HG02981 (cell line): ENCODE results near the gene COL11A2.

ENCODE experiments used
- ATAC-seq: cut with Tn5 transposase; IDR thresholded peaks from one replicate; pipeline ENCODE4 v1.9.1; 2021; ENCODE audit warnings: mild to moderate bottlenecking, moderate library complexity; ENCODE audit not compliant: unreplicated experiment

COL11A2 gene

DNA sequence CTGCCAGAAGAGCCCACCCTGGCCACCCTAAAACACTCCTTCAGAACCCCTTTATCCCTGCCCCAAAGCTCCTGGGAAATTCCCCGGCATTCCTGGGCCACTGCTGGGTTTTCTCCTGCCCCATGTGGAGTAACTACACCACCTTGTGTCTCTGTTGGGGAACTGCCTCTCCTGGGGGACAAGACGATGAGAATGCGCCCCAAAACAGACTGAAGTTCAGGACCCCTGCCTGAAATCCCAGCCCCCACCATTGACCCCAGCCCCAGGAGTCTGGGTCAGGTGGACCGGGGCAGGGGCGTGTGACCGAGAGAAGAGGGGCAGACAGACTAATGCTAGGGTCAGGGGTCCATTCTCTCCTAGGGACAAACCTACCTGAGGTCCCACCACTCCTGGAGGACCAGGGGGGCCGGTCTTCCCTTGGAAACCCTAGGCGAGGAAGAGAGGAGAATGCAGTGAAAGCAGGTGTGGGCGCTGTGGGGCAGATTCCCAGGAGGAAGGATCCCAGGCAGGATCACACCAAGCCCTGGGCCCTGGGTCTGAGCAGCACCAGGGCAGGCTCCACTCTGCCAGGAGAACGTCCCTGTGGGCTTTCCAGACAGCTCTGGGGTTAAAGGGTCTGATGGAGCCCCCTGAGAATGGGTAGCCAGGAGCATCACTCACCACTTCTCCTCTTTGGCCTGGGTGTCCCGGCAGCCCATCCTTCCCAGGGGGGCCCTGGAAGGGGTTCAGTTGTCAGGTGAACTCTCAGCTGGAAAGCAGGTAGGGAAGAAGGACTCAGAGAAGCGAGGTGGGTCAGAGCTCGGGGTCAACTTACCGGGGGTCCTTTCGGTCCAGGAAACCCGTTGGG is 19.4 kb downstream of the COL11A2 start:
- ATAC-seq = no peak

DNA sequence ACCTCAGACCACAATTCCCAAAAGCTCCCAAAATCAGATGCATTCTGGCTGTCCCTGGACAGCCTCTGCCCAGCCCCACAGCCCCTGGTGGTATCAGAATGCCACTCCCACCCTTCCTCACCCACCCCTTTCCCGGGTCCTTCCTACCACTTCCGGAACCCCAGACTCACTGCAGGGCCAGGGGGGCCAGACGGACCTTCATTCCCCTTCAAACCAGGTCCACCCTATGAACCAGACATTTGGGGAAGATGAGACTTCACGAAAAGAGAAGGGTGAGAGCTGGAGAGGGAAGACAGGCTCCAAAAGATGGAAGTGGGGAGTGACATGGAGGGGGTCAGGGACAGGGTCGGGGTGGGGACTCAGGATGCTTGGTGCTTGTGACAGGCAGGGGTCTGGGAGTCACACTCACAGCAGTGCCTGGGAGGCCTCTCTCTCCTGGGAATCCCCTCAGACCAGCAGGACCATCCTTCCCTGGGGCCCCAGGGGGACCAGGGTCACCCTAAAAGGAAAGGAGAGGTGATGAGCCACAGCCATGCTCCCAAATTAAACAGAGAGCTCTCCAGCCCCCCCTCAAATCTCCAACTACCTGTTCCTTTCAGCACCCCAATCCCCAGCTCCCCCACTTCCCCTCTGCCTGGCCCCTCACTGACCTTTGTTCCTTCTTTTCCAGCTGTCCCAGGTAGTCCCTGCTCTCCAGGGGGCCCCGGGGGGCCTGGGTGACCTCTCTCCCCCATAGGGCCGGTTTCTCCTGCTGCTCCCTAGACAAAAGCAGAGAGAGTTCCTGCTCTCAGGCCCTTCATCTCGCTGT is 20.2 kb downstream of the COL11A2 start:
- ATAC-seq = no peak

DNA sequence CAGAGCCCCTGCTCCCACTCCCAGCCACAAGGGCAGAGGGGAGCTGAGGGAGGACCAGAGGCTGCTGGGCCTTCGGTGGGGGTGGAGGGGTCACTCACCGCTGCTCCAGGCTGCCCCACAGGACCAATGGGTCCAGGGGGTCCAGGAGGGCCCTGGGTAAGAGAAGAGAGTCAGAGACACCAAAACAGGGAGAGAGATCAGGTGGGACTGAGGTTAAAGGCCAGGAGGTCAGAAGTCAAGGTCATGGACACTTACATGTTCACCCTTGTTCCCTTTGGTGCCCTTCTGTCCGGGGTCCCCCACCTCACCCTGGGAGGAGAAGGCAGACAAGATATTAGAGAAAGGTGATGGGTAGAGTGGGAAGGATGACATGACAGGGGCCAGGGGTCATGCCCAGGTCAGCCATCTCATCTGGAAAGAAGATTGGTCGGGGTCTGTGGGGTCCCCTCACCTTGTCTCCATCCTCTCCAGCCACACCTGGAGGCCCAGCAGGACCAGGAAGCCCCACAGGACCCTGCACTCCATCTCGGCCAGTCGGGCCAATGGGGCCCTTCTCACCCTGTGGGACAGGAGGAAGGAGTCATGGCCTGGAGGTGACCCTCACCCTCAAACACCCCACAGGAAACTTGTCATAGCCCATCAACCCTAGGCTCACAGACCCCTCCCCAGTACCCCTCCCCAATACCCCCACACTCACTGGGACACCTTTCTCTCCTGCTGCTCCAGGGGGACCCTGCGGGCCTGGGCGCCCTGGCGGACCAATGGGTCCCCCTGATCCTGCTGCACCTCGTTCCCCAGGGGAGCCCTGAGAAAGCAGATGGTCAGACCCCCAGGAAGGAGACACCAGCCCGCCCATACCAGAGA is 21.0 kb downstream of the COL11A2 start:
- ATAC-seq = no peak

DNA sequence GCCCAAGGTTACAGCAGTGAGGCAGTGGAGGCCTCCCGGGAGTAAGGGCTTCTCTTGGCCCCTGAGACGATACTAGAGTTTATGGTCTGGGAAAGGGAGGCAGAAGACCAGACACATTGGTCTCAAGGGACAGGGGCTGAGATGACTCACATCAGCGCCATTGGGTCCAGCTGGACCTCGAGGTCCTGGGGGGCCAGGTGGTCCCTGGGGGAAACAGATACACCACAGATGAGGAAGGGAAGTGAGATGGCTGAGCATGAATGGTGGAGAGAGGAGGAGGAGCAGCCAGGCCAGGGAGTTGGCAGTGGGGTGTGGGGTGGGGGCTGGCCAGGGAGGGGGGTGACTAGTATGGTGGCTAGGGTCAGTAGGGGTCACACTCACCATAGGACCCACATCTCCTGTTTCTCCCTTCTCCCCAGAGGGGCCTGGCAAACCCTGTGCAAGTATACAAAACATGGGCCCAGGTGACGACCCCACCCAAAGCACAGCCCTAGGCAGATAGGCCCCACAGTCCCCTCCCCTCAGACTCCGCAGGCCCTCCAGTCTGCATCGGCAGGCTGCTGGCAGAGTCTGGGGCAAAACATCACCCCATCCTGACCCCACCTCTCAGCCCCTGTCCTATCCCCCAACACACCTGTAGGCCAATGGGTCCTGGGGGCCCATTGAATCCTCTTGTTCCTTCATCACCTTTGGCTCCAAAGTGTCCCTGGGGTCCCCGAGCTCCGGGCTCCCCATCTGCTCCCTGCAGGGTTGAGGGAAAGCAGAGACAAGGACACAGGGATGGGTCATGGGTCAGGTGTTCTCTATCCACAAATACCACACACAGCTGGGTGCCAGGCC is 21.9 kb downstream of the COL11A2 start:
- no peak for ATAC-seq

DNA sequence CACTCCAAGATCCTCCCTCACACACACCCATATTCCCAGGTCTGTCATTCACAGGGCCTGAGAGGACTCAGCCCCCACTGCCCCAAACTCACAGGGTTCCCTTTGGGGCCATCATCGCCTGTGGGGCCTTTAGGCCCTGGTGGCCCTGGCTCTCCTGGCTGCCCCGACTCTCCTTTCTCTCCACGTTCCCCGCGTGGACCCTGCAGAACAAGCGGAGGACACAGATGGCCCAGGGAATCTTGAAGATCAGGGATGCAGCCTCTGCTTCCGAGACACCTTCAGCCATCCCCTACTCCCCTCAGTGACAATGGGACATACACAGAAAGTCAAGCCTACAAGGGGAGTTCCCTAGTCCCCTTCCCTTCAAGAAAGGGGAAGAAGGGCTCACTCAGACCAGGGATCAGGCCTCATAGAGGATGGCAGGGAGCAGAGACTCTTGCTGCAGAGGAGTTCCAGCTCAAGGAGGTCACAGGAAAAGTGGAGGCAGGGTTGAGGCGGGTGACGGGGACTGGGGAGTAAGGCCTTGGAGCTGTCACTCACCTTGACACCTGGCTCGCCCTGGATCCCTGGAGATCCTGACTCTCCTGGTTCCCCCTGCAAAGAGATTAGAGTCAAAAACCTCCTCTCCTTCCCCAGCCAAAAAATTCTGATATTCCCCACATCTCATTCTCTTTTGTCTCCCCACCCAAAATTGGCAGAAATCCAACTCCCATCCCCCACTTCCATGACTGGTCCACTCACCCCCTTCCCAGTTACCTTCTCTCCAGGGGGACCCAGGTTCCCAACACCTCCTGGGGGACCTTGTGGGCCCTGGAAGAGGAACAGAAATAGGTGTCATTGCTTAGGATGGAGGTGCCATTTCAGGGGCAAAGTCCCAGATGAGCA is 22.7 kb downstream of the COL11A2 start:
- no peak for ATAC-seq

DNA sequence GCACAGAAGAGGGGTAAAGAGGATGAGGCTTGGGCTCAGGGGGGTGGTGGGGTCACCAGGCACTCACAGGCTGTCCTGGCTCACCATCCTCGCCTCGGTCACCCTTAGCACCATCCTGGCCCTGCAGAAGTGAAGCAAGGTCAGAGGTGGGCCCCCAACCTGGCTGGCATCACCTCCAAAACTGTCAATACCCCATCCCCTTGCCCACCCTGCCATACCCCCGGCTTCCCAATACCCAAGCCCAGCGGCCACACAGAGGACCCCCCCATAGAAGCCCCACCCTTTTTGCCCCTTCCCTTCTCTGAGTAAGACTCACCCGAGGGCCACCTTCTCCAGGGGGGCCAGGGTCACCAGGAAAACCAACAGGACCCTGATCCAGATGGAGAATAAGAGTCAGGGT is 23.6 kb downstream of the COL11A2 start:
- ATAC-seq = no peak

DNA sequence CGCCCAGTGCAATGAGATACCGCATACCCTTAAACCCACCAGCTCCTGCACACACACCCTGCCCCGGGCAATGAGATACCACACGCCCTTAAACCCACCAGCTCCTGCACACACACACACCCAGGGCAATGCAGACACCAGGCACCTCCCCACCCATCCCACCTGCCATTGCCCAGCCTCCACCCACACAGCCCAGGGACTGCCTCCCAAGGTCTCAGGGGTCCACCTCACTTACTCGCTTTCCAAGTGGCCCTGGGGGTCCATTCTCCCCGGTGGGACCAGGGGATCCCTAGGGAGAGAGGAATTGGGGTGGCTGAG is 24.0 kb downstream of the COL11A2 start:
- ATAC-seq = no peak

DNA sequence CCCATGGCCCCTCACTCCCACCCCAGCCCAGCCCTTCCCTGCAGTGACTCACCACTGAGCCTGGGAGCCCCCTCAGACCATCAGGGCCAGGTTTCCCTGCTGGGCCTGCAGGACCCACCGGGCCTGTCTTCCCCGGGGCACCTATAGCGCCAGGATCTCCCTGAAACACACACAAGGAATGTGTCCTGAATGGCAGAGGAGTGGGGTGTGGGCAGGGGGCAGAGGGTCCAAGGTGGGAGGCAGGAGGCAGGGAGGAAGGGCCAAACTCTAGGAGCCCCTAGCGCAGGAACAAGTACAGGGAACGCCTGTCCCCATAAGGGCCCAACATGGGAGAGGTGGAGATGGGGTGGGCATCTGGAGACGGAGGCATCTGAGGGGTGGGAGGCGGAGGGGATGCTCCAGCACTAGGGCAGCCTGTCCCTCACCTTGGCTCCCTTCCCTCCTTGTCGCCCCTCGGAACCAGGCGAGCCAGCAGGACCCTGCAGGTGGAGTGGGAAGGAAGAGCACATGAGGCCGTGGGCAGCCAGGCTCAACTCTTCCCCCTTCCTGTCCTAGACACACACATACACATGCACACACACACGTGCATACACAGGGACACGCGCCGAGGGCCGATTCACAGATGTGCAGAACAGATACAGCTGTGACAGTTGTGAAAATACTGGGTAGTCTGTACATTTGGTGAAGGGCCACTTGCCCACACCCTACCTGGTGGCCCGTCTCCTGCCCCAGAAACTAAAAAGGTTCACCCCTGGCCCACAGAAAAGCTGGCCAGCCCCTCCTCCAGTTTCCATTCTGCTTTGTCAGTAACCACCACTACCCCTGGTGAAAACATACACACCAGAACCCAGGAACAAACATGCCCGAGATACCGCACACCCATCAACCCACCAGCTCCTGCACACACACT is 24.6 kb downstream of the COL11A2 start:
- no peak for ATAC-seq

DNA sequence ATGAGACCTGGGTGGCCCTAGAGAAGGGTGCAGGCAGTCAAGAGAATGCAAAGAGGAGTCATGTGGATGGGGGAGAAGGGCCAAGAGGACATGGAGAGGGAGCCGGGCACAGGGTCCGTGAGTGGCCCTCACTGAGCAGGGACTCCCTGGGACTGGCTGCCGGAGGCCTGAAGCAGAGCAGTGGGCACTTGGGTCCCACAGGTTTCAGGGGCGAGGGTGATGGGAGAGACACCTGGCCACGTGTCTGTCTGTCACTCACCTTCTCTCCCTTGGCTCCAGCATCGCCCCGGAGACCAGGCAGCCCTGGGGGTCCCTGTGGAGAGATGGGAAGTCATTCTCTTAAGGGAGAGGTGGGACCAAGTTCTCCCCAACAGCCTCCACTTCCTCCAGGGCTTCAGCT is 25.5 kb downstream of the COL11A2 start:
- no peak for ATAC-seq

DNA sequence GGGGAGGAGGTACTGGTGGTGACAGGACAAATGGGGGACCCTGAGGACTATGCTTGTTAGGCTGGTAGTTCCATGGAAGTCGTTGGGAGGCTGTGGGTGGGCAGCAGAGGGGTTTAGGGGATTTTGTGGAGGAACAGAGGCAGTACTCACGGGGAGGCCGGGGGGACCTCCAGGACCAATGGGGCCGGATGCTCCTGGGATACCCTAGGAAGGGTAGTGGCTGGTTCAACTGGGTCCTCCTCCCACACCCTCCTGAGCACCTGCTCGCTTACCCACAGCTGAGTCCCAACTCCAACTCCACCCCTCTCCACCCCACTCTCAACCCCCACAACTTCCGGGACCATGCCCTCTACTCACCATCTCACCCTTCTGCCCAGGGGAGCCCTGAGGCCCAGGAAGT is 25.9 kb downstream of the COL11A2 start:
- ATAC-seq = no peak

DNA sequence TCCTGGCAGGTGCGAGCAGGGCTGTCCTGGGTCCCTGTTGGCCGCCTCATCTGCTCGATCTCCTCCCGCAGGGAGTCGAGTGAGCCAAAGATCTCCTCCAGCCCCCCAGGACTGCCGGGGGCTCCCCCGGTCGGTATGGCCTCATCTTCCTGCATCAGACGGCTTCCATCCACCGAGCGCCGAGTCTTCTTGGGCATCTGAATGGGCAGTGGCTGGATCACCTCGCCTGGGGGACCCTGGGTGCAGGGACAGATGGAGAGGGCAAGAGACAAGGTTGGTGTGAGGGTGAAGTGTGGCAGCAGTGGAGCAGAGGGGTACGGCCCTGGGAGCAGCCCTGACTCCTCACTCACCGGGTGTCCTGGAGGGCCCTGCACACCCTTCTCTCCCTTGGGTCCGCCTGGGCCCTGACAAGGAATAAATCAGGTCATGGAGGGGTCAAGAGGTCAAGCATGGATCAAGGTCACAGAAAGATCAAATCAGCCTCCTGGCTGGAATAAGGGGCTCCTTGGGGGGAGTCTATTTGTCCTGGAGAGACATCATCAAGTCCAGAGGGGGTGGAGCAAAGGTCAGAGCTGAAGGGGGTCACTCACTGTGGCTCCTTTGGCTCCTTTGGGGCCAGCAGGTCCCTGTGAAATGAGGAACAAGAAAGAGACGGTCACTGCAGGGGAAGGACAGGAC is 26.5 kb downstream of the COL11A2 start:
- no peak for ATAC-seq

DNA sequence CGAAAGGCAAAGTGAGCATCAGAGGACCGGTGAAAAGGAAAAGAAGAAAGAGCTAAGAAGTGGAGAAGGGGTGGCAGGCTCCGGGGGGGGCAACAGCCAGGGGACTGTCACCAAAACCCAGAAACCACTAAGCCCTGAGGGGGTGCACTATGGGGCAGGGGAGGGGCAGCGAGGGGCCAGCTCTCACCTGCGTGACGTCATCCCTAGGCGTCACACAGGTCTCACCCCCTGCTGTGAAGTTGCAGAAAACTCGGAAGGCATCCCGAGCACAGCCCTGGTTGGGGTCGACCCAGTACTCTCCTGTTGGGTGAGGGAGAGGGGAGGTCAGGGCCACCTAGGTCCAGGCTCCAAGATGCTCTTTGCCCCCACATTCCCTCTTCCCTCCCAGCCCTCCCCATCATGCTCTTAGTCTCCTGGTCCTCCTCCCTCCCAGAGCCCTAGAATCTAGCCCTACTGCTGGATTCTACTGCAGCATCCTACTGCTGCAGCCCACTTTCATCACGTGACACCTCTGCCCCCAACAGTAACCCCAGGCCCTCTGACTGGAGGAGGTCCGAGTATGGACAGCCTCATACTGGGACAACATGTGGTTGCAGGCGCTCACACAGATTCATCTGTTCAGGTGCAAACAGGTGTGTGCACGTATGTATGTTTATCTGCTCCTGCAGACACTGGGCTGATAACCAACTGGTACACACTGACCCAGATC is 27.4 kb downstream of the COL11A2 start:
- no peak for ATAC-seq

DNA sequence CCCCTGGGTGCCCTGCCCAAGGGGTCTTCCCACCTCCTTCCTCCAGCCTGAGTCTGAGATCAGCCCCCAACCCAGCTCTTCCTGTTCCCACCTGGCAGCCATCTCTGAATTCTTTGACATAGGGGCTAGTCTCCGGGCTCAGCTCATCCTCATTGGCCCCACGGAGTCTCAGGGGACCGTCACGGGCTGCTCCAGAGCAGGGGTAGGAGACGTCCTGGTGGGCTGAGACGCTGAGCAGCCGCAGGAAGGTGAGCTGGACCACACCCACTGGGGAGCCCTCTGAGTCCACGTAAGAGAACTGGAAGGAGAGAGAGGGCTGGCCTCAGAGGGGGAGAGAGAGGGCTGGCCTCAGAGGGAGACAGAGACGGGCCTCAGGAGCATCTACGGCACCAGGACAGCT is 28.1 kb downstream of the COL11A2 start:
- ATAC-seq = no peak

DNA sequence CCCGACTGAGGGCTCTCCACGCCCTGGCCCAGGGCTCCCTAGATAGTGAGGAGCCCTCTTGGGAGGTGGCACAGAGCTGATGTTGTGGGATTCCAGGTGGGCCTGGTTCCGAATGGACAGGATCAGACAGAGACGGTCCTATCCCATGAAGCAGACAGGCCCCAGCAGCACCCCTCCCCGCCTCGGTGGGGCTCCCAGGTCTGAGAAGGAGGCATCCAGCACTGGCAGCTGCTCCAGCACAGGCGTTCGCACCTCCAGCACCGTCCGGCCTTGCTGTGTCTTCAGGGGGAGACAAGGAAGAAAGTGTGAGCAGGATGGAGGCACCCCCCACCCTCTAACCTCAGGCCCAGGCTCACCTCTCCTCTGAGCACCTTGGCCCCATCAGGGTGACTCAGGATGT is 28.7 kb downstream of the COL11A2 start:
- ATAC-seq = no peak

DNA sequence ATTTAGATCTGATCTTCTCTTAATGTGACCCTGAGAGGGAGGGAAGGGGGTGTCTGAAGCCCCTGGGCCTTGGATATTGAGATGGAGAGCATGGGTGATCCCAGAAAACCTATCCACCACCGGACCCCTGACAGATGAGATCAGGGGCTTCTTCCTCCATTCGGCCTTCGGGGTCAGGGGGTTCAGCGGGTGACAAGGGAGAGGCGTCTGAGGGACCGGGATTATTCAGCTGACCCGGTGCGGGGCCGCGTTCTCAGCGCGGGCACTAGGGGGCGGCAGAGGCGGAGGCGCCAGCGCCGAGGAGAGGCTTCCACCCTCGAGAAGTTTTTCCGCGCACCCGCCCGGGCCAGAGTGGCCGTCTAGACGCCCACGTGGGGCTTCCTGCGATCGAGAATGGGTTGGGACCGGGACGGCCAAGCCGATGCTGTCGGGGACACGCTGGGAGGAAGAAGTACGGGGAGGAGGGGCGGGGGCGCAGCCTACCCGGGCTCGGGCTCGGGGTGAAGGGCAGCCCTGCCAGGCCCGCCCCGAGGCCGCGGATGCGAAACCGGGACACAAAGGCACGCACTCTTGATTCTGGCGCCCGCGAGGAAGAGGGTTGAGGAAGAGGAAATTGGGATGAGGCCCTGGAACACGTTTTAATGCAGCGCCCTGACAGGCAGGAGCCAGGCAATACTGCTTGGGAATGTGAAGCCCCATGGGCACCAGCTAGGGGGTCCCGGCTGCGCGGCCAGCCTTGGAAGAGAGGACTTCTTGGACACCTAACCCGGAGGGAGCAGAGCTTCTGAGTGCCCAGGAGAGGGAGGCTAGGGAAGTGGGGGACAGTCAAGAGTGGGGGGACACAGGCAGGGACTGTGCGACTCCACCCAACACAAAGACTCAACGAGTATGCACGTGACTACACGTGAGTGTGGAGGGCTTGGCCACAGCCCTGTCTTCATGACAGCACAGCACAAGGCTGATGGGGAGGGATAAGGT is 30.6 kb downstream of the COL11A2 start:
- ATAC-seq = no peak

DNA sequence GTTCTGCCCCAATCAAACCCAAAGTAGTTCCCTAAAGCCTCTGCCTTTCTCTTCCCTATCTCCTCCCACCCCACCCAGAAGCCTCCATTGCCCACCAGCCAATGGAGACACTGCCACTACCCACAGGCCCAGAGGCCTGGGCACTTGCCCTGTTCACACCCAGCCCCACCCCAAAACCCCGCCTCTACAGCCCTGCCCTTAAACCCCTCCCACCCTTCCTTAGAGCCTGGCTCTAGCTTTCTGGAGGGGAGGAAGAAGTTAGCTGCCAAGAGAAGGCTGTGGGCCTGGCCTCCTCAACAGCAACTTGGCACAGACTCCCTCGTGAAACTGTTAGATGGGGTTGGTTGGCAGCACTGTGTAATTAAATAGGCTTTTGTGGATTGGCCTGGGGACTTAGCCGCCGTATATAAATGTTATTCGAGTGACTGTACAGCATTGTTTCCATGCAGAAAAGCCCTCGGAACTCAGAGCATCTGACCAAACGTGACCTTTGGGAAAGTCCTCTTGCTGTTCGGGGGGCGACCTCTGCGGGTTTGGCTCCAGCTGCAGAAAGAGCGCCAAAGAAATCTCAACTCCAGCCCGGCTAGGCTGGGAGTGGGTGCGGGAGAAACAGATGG is 31.4 kb downstream of the COL11A2 start:
- ATAC-seq = no peak
